PC-3 (cell line): ENCODE measurements around the gene DCAF15. TPM values are rescaled to one million over a fixed set of nuclear protein-coding genes. Genes with fewer than 3 reads are reported as not detected.

Experiments
- ATAC-seq: fragments of 200-7000 bp; cut with Tn5 transposase; 2 replicates; pipeline ENCODE4 v1.9.1; 2020; ENCODE audit warnings: mild to moderate bottlenecking, moderate library complexity
- BruUV-seq: library from RNA; stranded (reverse); fragments of 400-500 nt; replicated peaks from 2 replicates; lab custom pipeline; 2021; lab: Mats Ljungman, UMichigan
- CTCF ChIA-PET: fragments of 300-600 bp; sonication (Branson Sonifier 250); formaldehyde crosslinking; loops from one replicate; lab custom pipeline; 2022; ENCODE audit warnings: antibody characterized with exemption; lab: Charles Lee
- POLR2A ChIA-PET: fragments of 300-600 bp; sonication (Branson Sonifier 250); formaldehyde crosslinking; loops from one replicate; lab custom pipeline; 2022; ENCODE audit warnings: antibody characterized with exemption; ENCODE audit not compliant: unreplicated experiment; lab: Charles Lee
- DNase-seq: peaks from one replicate; pipeline ENCODE4 v3.0.0-alpha.2; 2015
- H2AFZ ChIP-seq: fragments of 300-600 bp; sonication (generic); 2 replicates; pipeline ENCODE4 v1.6.0; 2016; ENCODE audit warnings: antibody characterized with exemption, low read length
- H3F3A ChIP-seq: fragments of 300-600 bp; sonication (generic); one replicate; pipeline ENCODE4 v1.6.0; 2017; ENCODE audit warnings: antibody characterized with exemption, low read length, control low read depth, mild to moderate bottlenecking; ENCODE audit not compliant: unreplicated experiment
- H3K27ac ChIP-seq: fragments of 300-600 bp; sonication (generic); 2 replicates; pipeline ENCODE4 v1.5.1; 2016; ENCODE audit warnings: mild to moderate bottlenecking, low read length
- H3K27me3 ChIP-seq: fragments of 300-600 bp; sonication (generic); 2 replicates; pipeline ENCODE4 v1.6.1; 2016; ENCODE audit warnings: low read length, mixed read lengths
- H3K36me3 ChIP-seq: fragments of 300-600 bp; sonication (generic); 2 replicates; pipeline ENCODE4 v1.6.1; 2016; ENCODE audit warnings: low read depth, mixed run types, low read length, mixed read lengths
- H3K4me1 ChIP-seq: fragments of 300-600 bp; sonication (generic); 2 replicates; pipeline ENCODE4 v1.5.1; 2016; ENCODE audit warnings: low read length; ENCODE audit not compliant: insufficient read depth
- H3K4me2 ChIP-seq: fragments of 300-600 bp; sonication (generic); 2 replicates; pipeline ENCODE4 v1.6.0; 2016; ENCODE audit warnings: low read length
- H3K4me3 ChIP-seq: fragments of 300-600 bp; sonication (generic); 2 replicates; pipeline ENCODE4 v1.5.1; 2016; ENCODE audit warnings: mild to moderate bottlenecking, low read length, mixed read lengths
- H3K79me2 ChIP-seq: fragments of 300-600 bp; sonication (generic); 2 replicates; pipeline ENCODE4 v1.6.1; 2017; ENCODE audit warnings: low read length, mixed read lengths
- H3K9ac ChIP-seq: fragments of 300-600 bp; sonication (generic); 2 replicates; pipeline ENCODE4 v1.6.0; 2016; ENCODE audit warnings: mild to moderate bottlenecking, low read length
- H3K9me2 ChIP-seq: fragments of 300-600 bp; sonication (generic); replicated peaks from 2 replicates; pipeline ENCODE4 v1.6.1; 2016; ENCODE audit warnings: mixed run types, low read length, mixed read lengths
- H3K9me3 ChIP-seq: fragments of 300-600 bp; sonication (generic); 2 replicates; pipeline ENCODE4 v1.6.1; 2016; ENCODE audit warnings: low read length, mixed read lengths
- H4K20me1 ChIP-seq: fragments of 300-600 bp; sonication (generic); 2 replicates; pipeline ENCODE4 v1.6.1; 2016; ENCODE audit warnings: low read length, mixed read lengths
- CTCF ChIP-seq: fragments of 300-600 bp; sonication (generic); conservative IDR thresholded peaks from 2 replicates; pipeline ENCODE4 v1.5.1; 2017; ENCODE audit warnings: antibody characterized with exemption, low read depth, mild to moderate bottlenecking, low read length
- EZH2 ChIP-seq: fragments of 300-600 bp; sonication (generic); IDR thresholded peaks from one replicate; pipeline ENCODE4 v1.6.1; 2017; ENCODE audit warnings: antibody characterized with exemption, mild to moderate bottlenecking, low read length; ENCODE audit not compliant: unreplicated experiment
- EZH2phosphoT487 ChIP-seq: fragments of 300-600 bp; sonication (generic); IDR thresholded peaks from 2 replicates; pipeline ENCODE4 v1.6.1; 2018; ENCODE audit warnings: mild to moderate bottlenecking, antibody characterized with exemption, low read length, borderline replicate concordance
- intact Hi-C: fragments of 100-400 bp; cut with micrococcal nuclease; formaldehyde crosslinking; loops from 2 replicates; pipeline ENCODE4 v1.9.0; 2023
- total RNA-seq: library from RNA; depleted of rRNA; stranded (reverse); fragments of >200 nt; gene quantifications from 2 replicates; pipeline ENCODE4 v1.2.3, GENCODE V29; 2014

Gene DCAF15
- total RNA-seq, 1 experiment from 2014 or later: 50.8 TPM

GRCh38 chr19:13980340-13980739, 28.0 kb downstream of the DCAF15 start:
- Histone ChIP-seq H3K27me3 (no peaks in the 10 kb centered on the region), H3K27ac (no peak overlapping the region), H3K36me3 (no peaks in the 10 kb centered on the region; the same call in 1 of the 2 replicates), H3K9ac (no peak overlapping the region), H3K4me2 (no peak overlapping the region), H3K4me1 (no peaks in the 10 kb centered on the region), H3F3A (no peaks in the 10 kb centered on the region), H3K9me3 (no peaks in the 10 kb centered on the region), H3K9me2 (no peaks in the 10 kb centered on the region), H3K4me3 (no peak overlapping the region), H2AFZ (no peak overlapping the region), H4K20me1 (no peaks in the 10 kb centered on the region), H3K79me2 (no peaks in the 10 kb centered on the region)
- no TSS peak for BruUV-seq
- ChIA-PET POLR2A (no interaction called here), CTCF (interaction anchor here (0.5 kb wide), 1 partner anchor 78 kb away, joined by 4 read pairs; no protein-coding TSS in a partner anchor)
- DNase-seq (no peak), ATAC-seq (no peak)
- TF ChIP-seq CTCF: no peak
- TF ChIP-seq EZH2phosphoT487: no peak
- no peak for TF ChIP-seq EZH2
- intact Hi-C loops: no loop called here

- BruUV-seq: no TSS peak
Observed at GRCh38 chr19:13981021-13981420, 28.7 kb downstream of the DCAF15 start.

More at GRCh38 chr19:13981021-13981420, 28.7 kb downstream of the DCAF15 start:
- Histone ChIP-seq H3K9me3 (no peaks in the 10 kb centered on the region), H2AFZ (no peak overlapping the region), H3K4me3 (no peak overlapping the region), H3K27ac (no peak overlapping the region), H3K4me2 (no peak overlapping the region), H3K27me3 (no peaks in the 10 kb centered on the region), H3K36me3 (no peaks in the 10 kb centered on the region; the same call in 1 of the 2 replicates), H3F3A (no peaks in the 10 kb centered on the region), H3K9ac (no peak overlapping the region), H4K20me1 (no peaks in the 10 kb centered on the region), H3K9me2 (no peaks in the 10 kb centered on the region), H3K79me2 (no peaks in the 10 kb centered on the region), H3K4me1 (no peaks in the 10 kb centered on the region)
- ChIA-PET POLR2A (no interaction called here), CTCF (interaction anchor here (0.5 kb wide), 1 partner anchor 78 kb away, joined by 4 read pairs; no protein-coding TSS in a partner anchor)
- DNase-seq: no peak
- intact Hi-C loops: no loop called here
- TF ChIP-seq EZH2phosphoT487: no peak
- TF ChIP-seq CTCF: no peak
- TF ChIP-seq EZH2: no peak
- no peak for ATAC-seq
